ENCODE data around the gene ZFR. TPM values are rescaled to one million over a fixed set of nuclear protein-coding genes. Genes with fewer than 3 reads are reported as not detected.

The ZFR gene
- total RNA-seq, 1 donor = 122 TPM

- no peak overlapping the region for H3K4me3 ChIP-seq (ENCODE audit: low read depth, low read length)
- no peak for TF ChIP-seq CTCF (IDR thresholded peaks at IDR 0.05; ENCODE audit: insufficient read depth, low read depth, low read length)
- no peak for DNase-seq (ENCODE audit: low read depth)
These were observed 34.6 kb upstream of the ZFR start for GRCh38 chr5:32479096-32479495.

- no peak overlapping the region for H3K4me3 ChIP-seq (ENCODE audit: low read depth, low read length)
- no peak for TF ChIP-seq CTCF (IDR thresholded peaks at IDR 0.05; ENCODE audit: insufficient read depth, low read depth, low read length)
These were observed 32.4 kb upstream of the ZFR start for GRCh38 chr5:32476891-32477290.

GRCh38 chr5:32475334-32476097, 31.0 kb upstream of the ZFR start:
- H3K4me3 ChIP-seq (ENCODE audit: low read depth, low read length) = no peak overlapping the region
- TF ChIP-seq CTCF (IDR thresholded peaks at IDR 0.05; ENCODE audit: insufficient read depth, low read depth, low read length) = no peak
- DNase-seq (ENCODE audit: low read depth) = no peak

More at GRCh38 chr5:32476891-32477290, 32.4 kb upstream of the ZFR start:
- no peak for DNase-seq (ENCODE audit: low read depth)

GRCh38 chr5:32474209-32474854, 29.8 kb upstream of the ZFR start:
- TF ChIP-seq CTCF (IDR thresholded peaks at IDR 0.05; ENCODE audit: insufficient read depth, low read depth, low read length) = no peak
- no peak for DNase-seq (ENCODE audit: low read depth)
- no peak overlapping the region for H3K4me3 ChIP-seq (ENCODE audit: low read depth, low read length)

GRCh38 chr5:32473072-32473471, 28.5 kb upstream of the ZFR start:
- no peak for TF ChIP-seq CTCF (IDR thresholded peaks at IDR 0.05; ENCODE audit: insufficient read depth, low read depth, low read length)
- DNase-seq (ENCODE audit: low read depth) = no peak
- H3K4me3 ChIP-seq (ENCODE audit: low read depth, low read length) = no peak overlapping the region

GRCh38 chr5:32471784-32472183, 27.2 kb upstream of the ZFR start:
- no peak for DNase-seq (ENCODE audit: low read depth)
- TF ChIP-seq CTCF (IDR thresholded peaks at IDR 0.05; ENCODE audit: insufficient read depth, low read depth, low read length) = no peak

More at GRCh38 chr5:32471784-32472183, 27.2 kb upstream of the ZFR start:
- no peak overlapping the region for H3K4me3 ChIP-seq (ENCODE audit: low read depth, low read length)
